IMR-90 (cell line): ENCODE measurements around the gene AKR7A2.

Experiments
- CEBPB ChIP-seq: IDR thresholded peaks from 2 replicates; pipeline ENCODE4 v1.6.1; 2012; ENCODE audit warnings: low read depth, low read length, improper control_type of control experiment
- CTCF ChIP-seq: conservative IDR thresholded peaks from 2 replicates; pipeline ENCODE4 v1.5.1; 2012; ENCODE audit warnings: mild to moderate bottlenecking, low read depth, low read length, improper control_type of control experiment
- FOS ChIP-seq: fragments of 150-350 bp; IDR thresholded peaks from 2 replicates; pipeline ENCODE4 v1.6.1; 2016; ENCODE audit warnings: low read depth, low read length
- MXI1 ChIP-seq: IDR thresholded peaks from 2 replicates; pipeline ENCODE4 v1.6.1; 2012; ENCODE audit warnings: low read depth, mild to moderate bottlenecking, low read length, moderate library complexity, borderline replicate concordance
- POLR2A ChIP-seq: IDR thresholded peaks from 2 replicates; pipeline ENCODE4 v1.6.1; 2012; ENCODE audit warnings: mild to moderate bottlenecking, low read depth, low read length
- RCOR1 ChIP-seq: IDR thresholded peaks from 2 replicates; pipeline ENCODE4 v1.6.1; 2012; ENCODE audit warnings: mild to moderate bottlenecking, low read length, improper control_type of control experiment; ENCODE audit not compliant: insufficient replicate concordance
- RFX5 ChIP-seq: IDR thresholded peaks from 2 replicates; pipeline ENCODE4 v1.8.0; 2012; ENCODE audit warnings: low read depth, mild to moderate bottlenecking, low read length, moderate library complexity
- SMC3 ChIP-seq: fragments of 150-350 bp; IDR thresholded peaks from 2 replicates; pipeline ENCODE4 v1.6.1; 2016; ENCODE audit warnings: low read depth, mild to moderate bottlenecking, antibody characterized with exemption, low read length, moderate library complexity

GRCh38 chr1:19344372-19344810, 32.4 kb upstream of the AKR7A2 start:
- no peak for TF ChIP-seq POLR2A
- TF ChIP-seq CTCF, result peak; percentile 76
- peak; percentile 60 for TF ChIP-seq SMC3
- no peak for TF ChIP-seq CEBPB
- TF ChIP-seq MXI1, result no peak
- TF ChIP-seq FOS, result no peak
- TF ChIP-seq RCOR1, result no peak
- TF ChIP-seq RFX5, result no peak
